ENCODE results near the gene PRSS36. TPM values are rescaled to one million over a fixed set of nuclear protein-coding genes. Genes with fewer than 3 reads are reported as not detected.
A peak's percentile ranks its signal among the peaks of the same experiment; 100 is the strongest.

Gene PRSS36
- total RNA-seq, 1 donor from 2014 or later, result 0.96 TPM

DNA sequence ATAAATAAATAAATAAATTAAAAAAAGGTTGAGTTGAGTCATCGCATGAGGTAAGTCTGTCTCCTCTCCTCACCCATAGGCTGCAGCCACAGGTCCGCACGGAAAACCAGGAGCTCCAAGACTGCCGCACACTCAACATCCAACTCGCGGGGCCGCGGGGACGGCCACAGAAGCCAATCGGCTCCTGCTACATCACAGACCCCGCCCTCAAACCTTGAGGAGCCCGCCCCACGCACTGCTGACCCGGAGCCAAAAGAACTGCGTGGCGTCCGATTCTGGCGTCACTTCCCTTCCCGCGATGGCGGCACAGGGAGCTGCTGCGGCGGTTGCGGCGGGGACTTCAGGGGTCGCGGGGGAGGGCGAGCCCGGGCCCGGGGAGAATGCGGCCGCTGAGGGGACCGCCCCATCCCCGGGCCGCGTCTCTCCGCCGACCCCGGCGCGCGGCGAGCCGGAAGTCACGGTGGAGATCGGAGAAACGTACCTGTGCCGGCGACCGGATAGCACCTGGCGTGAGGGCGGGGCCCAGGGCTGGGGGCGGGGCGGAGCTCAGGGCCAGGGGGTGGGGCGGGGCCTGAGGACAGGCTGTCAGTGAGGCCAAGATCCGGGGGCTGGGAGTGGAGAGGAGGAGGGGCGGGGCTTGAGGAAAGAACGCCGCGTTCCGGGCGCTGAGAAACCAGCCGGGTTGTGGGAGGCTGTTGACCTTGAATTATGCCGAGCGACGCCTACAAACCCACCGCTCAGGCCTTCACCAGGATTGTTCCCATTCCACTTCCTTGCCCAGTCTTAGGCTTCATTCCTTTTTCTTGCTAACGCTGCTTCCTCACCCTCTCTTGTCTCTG lies 32.3 kb downstream of the PRSS36 start, which contains the start of gene KAT8:
KAT8 (plus strand) TSS at position 281 of the 839 bp plus-strand sequence; CDS start at position 299, 18 bp downstream.
- H3K4me1 Mint-ChIP-seq, result peaks cover 12% of the 10 kb centered on the region
- peaks cover 16% of the 10 kb centered on the region for H3K36me3 Mint-ChIP-seq
- no peaks in the 10 kb centered on the region for H3K27me3 Mint-ChIP-seq (ENCODE audit: low read depth)

DNA sequence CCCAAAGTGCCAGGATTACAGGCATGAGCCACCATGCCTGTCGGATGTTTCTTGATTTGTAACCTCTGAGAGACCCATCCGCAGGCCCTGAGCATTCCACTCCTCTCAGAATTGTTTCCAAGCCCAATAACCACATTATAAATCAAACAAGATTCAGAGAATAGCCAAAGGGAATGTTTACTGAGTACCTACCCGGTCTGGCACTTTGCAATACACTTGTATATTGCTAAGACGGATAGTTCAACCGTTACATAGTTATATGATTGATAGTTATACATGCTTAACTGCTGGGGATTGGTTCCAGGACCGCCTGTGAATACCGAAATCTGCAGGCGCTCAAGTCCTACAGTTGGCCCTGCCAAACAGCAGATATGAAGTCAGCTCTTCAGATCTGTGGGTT lies 35.4 kb downstream of the PRSS36 start:
- no peaks in the 10 kb centered on the region for H3K27me3 Mint-ChIP-seq (ENCODE audit: low read depth)
- no peak for DNase-seq (ENCODE audit: low spot score in 2 of 2, unreplicated experiment in 2 of 2)
- TF ChIP-seq, protein P1, sequence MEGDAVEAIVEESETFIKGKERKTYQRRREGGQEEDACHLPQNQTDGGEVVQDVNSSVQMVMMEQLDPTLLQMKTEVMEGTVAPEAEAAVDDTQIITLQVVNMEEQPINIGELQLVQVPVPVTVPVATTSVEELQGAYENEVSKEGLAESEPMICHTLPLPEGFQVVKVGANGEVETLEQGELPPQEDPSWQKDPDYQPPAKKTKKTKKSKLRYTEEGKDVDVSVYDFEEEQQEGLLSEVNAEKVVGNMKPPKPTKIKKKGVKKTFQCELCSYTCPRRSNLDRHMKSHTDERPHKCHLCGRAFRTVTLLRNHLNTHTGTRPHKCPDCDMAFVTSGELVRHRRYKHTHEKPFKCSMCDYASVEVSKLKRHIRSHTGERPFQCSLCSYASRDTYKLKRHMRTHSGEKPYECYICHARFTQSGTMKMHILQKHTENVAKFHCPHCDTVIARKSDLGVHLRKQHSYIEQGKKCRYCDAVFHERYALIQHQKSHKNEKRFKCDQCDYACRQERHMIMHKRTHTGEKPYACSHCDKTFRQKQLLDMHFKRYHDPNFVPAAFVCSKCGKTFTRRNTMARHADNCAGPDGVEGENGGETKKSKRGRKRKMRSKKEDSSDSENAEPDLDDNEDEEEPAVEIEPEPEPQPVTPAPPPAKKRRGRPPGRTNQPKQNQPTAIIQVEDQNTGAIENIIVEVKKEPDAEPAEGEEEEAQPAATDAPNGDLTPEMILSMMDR (IDR thresholded peaks at IDR 0.05; ENCODE audit: unreplicated experiment), result no peak
- H3K27ac Mint-ChIP-seq, result peak overlapping the region; percentile 85
- peaks cover 13% of the 10 kb centered on the region for H3K4me1 Mint-ChIP-seq
- H3K36me3 Mint-ChIP-seq, result peaks cover 19% of the 10 kb centered on the region
- peak overlapping the region; percentile 20 for H3K4me3 Mint-ChIP-seq
- no peaks in the 10 kb centered on the region for H3K9me3 Mint-ChIP-seq

More for the DNA sequence above, 32.3 kb downstream of the PRSS36 start, which contains the start of gene KAT8:
- DNase-seq (ENCODE audit: low spot score in 2 of 2, unreplicated experiment in 2 of 2), result peak; percentile 94 to 97
- Mint-ChIP-seq H3K9me3 (no peaks in the 10 kb centered on the region), H3K27ac (peak within 1 kb of the TSS; percentile 95), H3K4me3 (peak within 1 kb of the TSS; percentile 84)
- TF ChIP-seq, protein P1 (IDR thresholded peaks at IDR 0.05; ENCODE audit: unreplicated experiment), result no peak

DNA sequence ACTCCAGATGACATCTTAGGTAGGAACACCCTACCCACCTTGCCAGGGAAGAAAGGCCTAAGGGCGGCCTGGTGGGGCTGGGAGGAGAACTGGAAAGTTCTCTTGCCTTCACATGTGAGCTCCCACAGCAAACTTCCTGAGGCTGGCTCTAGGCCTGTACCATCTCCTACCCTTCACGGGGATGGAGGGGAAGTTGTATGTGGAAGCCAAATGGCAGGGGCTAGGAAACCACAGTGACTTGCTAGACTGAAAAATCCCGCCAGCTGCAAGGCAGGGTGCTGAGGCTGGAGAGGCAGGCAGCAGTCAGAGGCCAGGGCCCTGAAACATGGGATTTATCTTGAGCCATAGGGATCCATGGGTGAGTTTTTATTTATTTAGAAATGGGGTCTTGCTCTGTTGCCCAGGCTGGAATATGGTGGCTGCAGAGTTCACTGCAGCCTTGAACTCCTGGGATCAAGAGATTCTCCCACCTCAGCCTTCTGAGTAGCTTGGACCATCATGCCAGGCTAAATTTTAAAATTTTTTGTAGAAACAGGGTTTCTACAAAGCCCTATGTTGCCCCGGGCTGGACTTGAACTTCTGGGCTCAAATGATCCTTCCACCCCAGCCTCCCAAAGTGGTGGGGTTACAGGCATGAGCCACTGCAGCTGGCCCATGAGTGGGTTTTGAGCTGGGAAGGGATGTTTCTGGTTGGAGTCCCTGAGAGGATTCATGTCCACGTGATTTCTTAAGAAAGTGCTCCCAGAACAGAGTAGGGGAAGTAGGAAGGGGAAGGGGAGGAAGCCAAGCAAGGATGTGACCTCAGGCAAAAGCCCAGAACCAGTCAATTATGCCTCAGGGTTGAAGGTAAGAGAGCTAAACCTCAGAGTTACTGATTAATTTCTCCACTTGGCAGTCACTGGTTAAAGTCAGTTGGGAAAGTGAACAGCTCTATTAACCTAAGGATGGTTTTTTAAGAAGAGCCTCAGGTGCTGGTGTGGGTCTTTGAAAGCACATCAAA lies 36.4 kb downstream of the PRSS36 start:
- TF ChIP-seq, protein P1 (IDR thresholded peaks at IDR 0.05; ENCODE audit: unreplicated experiment), result no peak
- DNase-seq (ENCODE audit: low spot score in 2 of 2, unreplicated experiment in 2 of 2), result no peak
- H3K4me3 Mint-ChIP-seq, result no peak overlapping the region
- peak overlapping the region; percentile 40 for H3K27ac Mint-ChIP-seq
- peaks cover 8% of the 10 kb centered on the region for H3K4me1 Mint-ChIP-seq
- H3K27me3 Mint-ChIP-seq (ENCODE audit: low read depth), result no peaks in the 10 kb centered on the region
- no peaks in the 10 kb centered on the region for H3K9me3 Mint-ChIP-seq
- H3K36me3 Mint-ChIP-seq, result peaks cover 19% of the 10 kb centered on the region

DNA sequence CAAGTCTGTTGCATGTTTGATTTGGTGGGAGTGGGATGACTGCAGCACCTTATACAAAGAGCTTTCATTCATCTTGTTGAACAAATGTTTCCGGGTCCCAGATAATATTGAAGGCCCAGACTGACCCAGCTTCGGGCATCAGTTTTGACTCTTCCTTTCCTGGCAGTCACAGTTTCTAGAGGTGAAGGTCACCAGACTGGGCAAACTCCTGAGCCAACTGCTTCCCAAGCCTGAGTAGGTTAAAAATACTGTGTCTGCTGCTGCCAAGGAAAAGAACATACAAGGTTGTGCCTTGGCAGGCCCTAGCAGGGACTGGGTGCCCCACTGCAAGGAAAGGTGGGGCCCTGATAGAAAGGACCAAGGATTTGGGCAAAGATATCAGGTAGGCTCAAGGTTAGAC lies 37.2 kb downstream of the PRSS36 start:
- Mint-ChIP-seq H3K4me1 (peaks cover 6% of the 10 kb centered on the region), H3K27me3 (ENCODE audit: low read depth) (no peaks in the 10 kb centered on the region), H3K36me3 (peaks cover 19% of the 10 kb centered on the region), H3K9me3 (no peaks in the 10 kb centered on the region), H3K4me3 (no peak overlapping the region), H3K27ac (no peak overlapping the region)
- DNase-seq (ENCODE audit: low spot score in 2 of 2, unreplicated experiment in 2 of 2), result no peak
- TF ChIP-seq, protein P1 (IDR thresholded peaks at IDR 0.05; ENCODE audit: unreplicated experiment), result no peak

DNA sequence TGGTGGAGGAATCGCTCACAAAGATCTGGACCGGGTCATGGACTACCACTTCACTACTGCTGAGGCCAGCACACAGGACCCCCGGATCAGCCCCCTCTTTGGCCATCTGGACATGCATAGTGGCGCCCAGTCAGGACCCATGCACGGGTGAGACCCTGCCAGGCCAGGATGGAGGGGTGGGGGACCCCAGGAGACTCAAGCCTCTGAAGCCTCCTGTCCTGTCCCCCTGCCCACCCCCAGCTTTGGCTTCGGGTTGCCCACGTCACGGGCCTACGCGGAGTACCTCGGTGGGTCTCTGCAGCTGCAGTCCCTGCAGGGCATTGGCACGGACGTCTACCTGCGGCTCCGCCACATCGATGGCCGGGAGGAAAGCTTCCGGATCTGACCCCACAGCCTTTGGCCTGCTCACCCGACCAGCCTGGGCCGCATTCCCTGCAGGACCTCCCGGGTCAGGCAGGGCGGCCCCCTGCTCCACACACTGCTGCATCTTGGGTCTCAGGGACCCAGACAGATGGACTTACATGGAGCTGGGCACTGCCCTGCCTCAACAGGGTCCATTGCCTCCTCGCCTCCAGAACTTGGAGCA lies 37.9 kb downstream of the PRSS36 start:
- Mint-ChIP-seq H3K27me3 (ENCODE audit: low read depth) (no peaks in the 10 kb centered on the region), H3K9me3 (no peaks in the 10 kb centered on the region), H3K4me3 (no peak overlapping the region), H3K27ac (no peak overlapping the region), H3K36me3 (peaks cover 19% of the 10 kb centered on the region), H3K4me1 (peaks cover 6% of the 10 kb centered on the region)
- TF ChIP-seq, protein P1 (IDR thresholded peaks at IDR 0.05; ENCODE audit: unreplicated experiment), result no peak
- DNase-seq (ENCODE audit: low spot score in 2 of 2, unreplicated experiment in 2 of 2), result no peak
